ENCODE results near the gene ADARB1. TPM values are rescaled to one million over a fixed set of nuclear protein-coding genes. Genes with fewer than 3 reads are reported as not detected.

The ADARB1 gene
- total RNA-seq, 1 experiment from 2014 or later = 15.8 TPM

DNA sequence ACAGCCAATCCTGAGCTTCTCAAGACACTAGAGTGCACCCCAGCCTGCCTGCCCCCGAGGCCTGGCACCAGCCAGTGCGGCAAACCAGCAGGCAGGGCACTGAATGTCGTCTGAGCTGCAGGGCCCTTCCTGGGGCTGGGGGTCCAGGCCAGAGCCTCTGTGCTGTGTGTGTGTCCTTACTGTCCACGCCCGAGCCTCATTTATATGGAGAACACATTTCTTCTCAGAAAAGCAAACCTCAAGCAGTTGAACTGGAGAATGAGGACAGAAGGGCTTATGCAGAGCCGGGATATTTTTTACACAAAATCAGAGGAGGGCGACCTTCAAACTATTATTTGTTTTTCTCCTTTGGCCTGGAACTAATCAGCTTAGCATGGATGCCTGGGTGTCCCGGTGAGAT lies 160.6 kb downstream of the ADARB1 start:
- H3K9ac ChIP-seq (ENCODE audit: extremely low read depth, insufficient read length, low read length) = no peak overlapping the region
- H3K27me3 Mint-ChIP-seq (ENCODE audit: low read depth) = no peaks in the 10 kb centered on the region
- no peaks in the 10 kb centered on the region for H3K9me3 ChIP-seq (ENCODE audit: control insufficient read depth, low read depth, low read length)
- no peak overlapping the region for H2BK5ac ChIP-seq (ENCODE audit: insufficient read length, low read length)
- H3K23me2 ChIP-seq (ENCODE audit: insufficient read length, low read depth, low read length, poor library complexity, severe bottlenecking) = no peaks in the 10 kb centered on the region
- no peak overlapping the region for H3K27ac Mint-ChIP-seq
- no peak overlapping the region for H3K14ac ChIP-seq (ENCODE audit: insufficient read depth, low read length)
- no peaks in the 10 kb centered on the region for H3K79me2 ChIP-seq (ENCODE audit: insufficient read depth, low read length)
- 0 out of 7 replicates have a peak, but pooled peaks cover 0 to 4% (median 0%) of the 10 kb centered on the region in 3 experiments for H3K36me3 Mint-ChIP-seq (ENCODE audit: insufficient read depth in 1 of 3, low read depth in 3 of 3)
- H3K27me3 ChIP-seq (ENCODE audit: insufficient read depth, low read length) = no peaks in the 10 kb centered on the region
- no peak overlapping the region for H2BK12ac ChIP-seq (ENCODE audit: insufficient read length, low read depth, low read length)
- DNase-seq = no peak
- no peak overlapping the region for H3K18ac ChIP-seq (ENCODE audit: insufficient read length, low read depth, low read length)
- TF ChIP-seq CTCF (conservative IDR thresholded peaks at IDR 0.05) = no peak
- H4K8ac ChIP-seq (replicated peaks; ENCODE audit: insufficient read length, low read depth, low read length) = no peak overlapping the region
- H3K4me2 ChIP-seq (ENCODE audit: insufficient read depth, insufficient read length, low read length) = no peak overlapping the region
- no peak overlapping the region for H3K56ac ChIP-seq (ENCODE audit: insufficient read length, low read depth, low read length)
- H4K5ac ChIP-seq (ENCODE audit: insufficient read length, low read depth, low read length) = no peak overlapping the region
- no peak overlapping the region for H3K4ac ChIP-seq (ENCODE audit: low read depth, low read length)
- no peak overlapping the region for H3K23ac ChIP-seq (ENCODE audit: insufficient read length, low read depth, low read length)
- H4K20me1 ChIP-seq (ENCODE audit: control insufficient read depth, insufficient read depth, insufficient read length) = no peaks in the 10 kb centered on the region
- no peak overlapping the region for H3K4me3 Mint-ChIP-seq
- H2AFZ ChIP-seq (ENCODE audit: low read length) = no peak overlapping the region
- H2BK20ac ChIP-seq (ENCODE audit: low read depth, low read length, poor library complexity, severe bottlenecking) = no peak overlapping the region
- H2AK5ac ChIP-seq (ENCODE audit: insufficient read length, low read length) = no peak overlapping the region
- peaks cover 9% of the 10 kb centered on the region in 2 experiments for H3K9me3 Mint-ChIP-seq
- no peak overlapping the region for H4K91ac ChIP-seq (ENCODE audit: insufficient read length, low read depth, low read length)
- no peaks in the 10 kb centered on the region for H3K79me1 ChIP-seq (ENCODE audit: insufficient read depth, low read depth, low read length, poor library complexity, severe bottlenecking)
- no peak overlapping the region for H2BK120ac ChIP-seq (ENCODE audit: low read depth, low read length, poor library complexity, severe bottlenecking)
- H3K27ac ChIP-seq (ENCODE audit: insufficient read length, low read depth, low read length) = no peak overlapping the region
- H3K4me1 ChIP-seq (ENCODE audit: insufficient read depth, low read length) = no peaks in the 10 kb centered on the region
- H2BK15ac ChIP-seq (ENCODE audit: low read depth, low read length) = no peak overlapping the region
- H3T11ph ChIP-seq (ENCODE audit: low read length) = no peak overlapping the region
- WGBS (ENCODE audit: extremely low coverage, insufficient read length, low lambda C conversion rate) = no CpG with 5 or more reads among the region's 8 CpGs
- no peaks in the 10 kb centered on the region for H3K4me1 Mint-ChIP-seq
